Endometrium (tissue), 2 donors: Measurements from ENCODE around the gene ZNF148.
"Not testable (repeated sequence)": the region's sequence is repeated elsewhere in the genome, so short reads cannot be mapped to it uniquely, and the experiment has no call there.

Source experiments
- FAIRE-seq: peaks from 2 replicates; lab custom pipeline; 2012; peaks lifted over from hg19 to GRCh38; lab: Jason Lieb, UNC
- donor health status: control.
- donor health status: control.

The ZNF148 gene

GRCh38 chr3:125375950-125376679 is 990 bp upstream of the ZNF148 start:
- no peak for FAIRE-seq

- no peak for FAIRE-seq
Measured at GRCh38 chr3:125374501-125374995, 577 bp downstream of the ZNF148 start.

- FAIRE-seq, result no peak
Measured at GRCh38 chr3:125367403-125368230, 7.5 kb downstream of the ZNF148 start.

GRCh38 chr3:125366132-125366531 is 9.0 kb downstream of the ZNF148 start:
- FAIRE-seq, result no peak

- no peak for FAIRE-seq
Measured at GRCh38 chr3:125359700-125360099, 15.4 kb downstream of the ZNF148 start.

- FAIRE-seq, result no peak
Measured at GRCh38 chr3:125358923-125359322, 16.2 kb downstream of the ZNF148 start.

GRCh38 chr3:125357837-125358236 is 17.3 kb downstream of the ZNF148 start:
- FAIRE-seq, result no peak

GRCh38 chr3:125357032-125357658 is 18.0 kb downstream of the ZNF148 start:
- FAIRE-seq, result no peak

GRCh38 chr3:125356140-125357026 is 18.7 kb downstream of the ZNF148 start:
- FAIRE-seq, result no peak

- FAIRE-seq, result no peak
Measured at GRCh38 chr3:125353659-125354058, 21.5 kb downstream of the ZNF148 start.

GRCh38 chr3:125353128-125353527 is 22.0 kb downstream of the ZNF148 start:
- no peak for FAIRE-seq

GRCh38 chr3:125351814-125352456 is 23.2 kb downstream of the ZNF148 start:
- FAIRE-seq, result no peak

GRCh38 chr3:125351152-125351551 is 24.0 kb downstream of the ZNF148 start:
- no peak for FAIRE-seq

- FAIRE-seq, result no peak
Measured at GRCh38 chr3:125350597-125350996, 24.5 kb downstream of the ZNF148 start.

- FAIRE-seq, result no peak
Measured at GRCh38 chr3:125349556-125350165, 25.5 kb downstream of the ZNF148 start.

GRCh38 chr3:125349055-125349454 is 26.1 kb downstream of the ZNF148 start:
- FAIRE-seq, result no peak

GRCh38 chr3:125343367-125343766 is 31.8 kb downstream of the ZNF148 start:
- not testable (repeated sequence) for FAIRE-seq

- FAIRE-seq, result no peak
Measured at GRCh38 chr3:125340121-125340520, 35.0 kb downstream of the ZNF148 start.

GRCh38 chr3:125337506-125337905 is 37.6 kb downstream of the ZNF148 start:
- no peak for FAIRE-seq

- FAIRE-seq, result no peak
Measured at GRCh38 chr3:125334675-125335560, 40.2 kb downstream of the ZNF148 start.
